Stimulated activated CD8-positive, alpha-beta memory T cell treated with anti-CD3 and anti-CD28 coated beads, Interleukin-12 subunit alpha, Interleukin-12 subunit beta, amount 100 ng/mL, for 4 hours (primary cell): ENCODE measurements around the gene TRIM46.

Source experiments
- DNase-seq: peaks from one replicate; pipeline ENCODE4 v3.0.0-alpha.2; 2020; ENCODE audit warnings: low read depth

Gene TRIM46, protein sequence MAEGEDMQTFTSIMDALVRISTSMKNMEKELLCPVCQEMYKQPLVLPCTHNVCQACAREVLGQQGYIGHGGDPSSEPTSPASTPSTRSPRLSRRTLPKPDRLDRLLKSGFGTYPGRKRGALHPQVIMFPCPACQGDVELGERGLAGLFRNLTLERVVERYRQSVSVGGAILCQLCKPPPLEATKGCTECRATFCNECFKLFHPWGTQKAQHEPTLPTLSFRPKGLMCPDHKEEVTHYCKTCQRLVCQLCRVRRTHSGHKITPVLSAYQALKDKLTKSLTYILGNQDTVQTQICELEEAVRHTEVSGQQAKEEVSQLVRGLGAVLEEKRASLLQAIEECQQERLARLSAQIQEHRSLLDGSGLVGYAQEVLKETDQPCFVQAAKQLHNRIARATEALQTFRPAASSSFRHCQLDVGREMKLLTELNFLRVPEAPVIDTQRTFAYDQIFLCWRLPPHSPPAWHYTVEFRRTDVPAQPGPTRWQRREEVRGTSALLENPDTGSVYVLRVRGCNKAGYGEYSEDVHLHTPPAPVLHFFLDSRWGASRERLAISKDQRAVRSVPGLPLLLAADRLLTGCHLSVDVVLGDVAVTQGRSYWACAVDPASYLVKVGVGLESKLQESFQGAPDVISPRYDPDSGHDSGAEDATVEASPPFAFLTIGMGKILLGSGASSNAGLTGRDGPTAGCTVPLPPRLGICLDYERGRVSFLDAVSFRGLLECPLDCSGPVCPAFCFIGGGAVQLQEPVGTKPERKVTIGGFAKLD

DNA sequence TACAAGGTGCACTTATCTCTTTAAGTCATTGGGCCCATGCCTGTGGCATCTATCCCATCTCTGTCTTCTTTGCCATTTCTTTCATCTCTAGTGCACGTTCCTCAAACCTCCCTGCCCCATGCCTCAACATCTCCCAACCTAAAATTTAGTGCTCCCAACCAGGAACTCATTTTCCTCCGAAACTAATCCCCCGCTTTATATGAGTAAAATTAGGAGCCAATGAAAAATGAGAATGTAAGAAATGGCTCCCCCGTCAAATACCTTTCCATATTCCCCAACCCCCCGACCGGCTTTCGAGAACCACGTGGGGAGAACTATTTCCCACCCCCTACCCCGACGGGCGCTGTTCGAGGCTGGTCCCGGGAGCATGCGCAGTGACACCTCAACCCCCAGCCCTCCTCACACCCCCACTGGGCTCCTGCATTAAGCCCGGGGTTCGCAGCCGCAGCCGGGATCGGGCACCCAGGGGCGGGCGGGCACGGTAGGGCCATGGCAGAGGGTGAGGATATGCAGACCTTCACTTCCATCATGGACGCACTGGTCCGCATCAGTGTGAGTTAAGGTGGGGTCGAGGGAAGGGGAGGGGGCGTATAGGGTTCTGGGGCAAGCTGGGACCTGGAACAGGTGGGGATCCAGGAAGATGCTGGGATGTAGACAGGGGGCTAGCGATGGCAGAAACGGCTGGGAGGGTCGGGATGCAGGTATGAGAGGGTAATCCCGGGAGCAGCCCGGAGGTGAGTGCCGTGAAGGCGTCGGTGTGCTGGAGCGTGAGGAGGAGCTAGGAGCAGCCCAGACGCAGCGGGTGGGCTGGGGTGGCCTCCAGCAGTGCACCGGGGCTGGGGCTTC, at the start of gene TRIM46:
TRIM46 (plus strand) TSS at position 372 of the 846 bp plus-strand sequence; CDS start at position 490, 118 bp downstream.
- DNase-seq, result peak; percentile 53

GRCh38 chr1:155124503-155125463, 48.9 kb upstream of the TRIM46 start:
- no peak for DNase-seq

GRCh38 chr1:155125511-155125945, 48.1 kb upstream of the TRIM46 start:
- no peak for DNase-seq

- no peak for DNase-seq
These were observed 47.6 kb upstream of the TRIM46 start for GRCh38 chr1:155125946-155126555.

DNA sequence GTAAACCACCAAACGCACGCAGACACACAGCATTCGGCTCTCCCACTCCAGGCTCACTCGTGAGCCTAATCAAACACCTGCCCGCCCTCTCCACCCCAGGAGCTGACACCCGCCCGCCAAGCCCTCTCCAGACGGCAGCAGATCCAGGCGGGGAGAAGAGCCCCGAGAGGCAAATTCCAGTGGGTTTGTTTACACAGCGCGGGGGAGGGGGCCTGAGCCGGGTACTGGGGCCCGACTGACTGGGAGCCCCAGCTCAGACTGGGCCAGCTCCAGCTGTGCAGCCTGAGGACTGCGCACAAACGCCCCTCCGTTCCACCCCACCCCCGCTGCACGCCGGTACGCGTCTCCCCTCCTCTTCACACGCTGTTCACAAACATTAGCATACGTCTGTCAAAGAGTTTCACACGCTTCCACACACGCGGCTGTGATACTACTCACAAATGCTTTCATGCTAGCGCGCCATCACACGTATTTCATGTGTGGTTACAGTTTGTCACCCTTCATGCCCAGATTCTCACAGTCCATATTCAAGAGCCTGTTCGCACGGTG, 47.0 kb upstream of the TRIM46 start:
- peak; percentile 22 for DNase-seq

- DNase-seq, result peak; percentile 34
These were observed 46.3 kb upstream of the TRIM46 start, which contains the start of gene EFNA1 for GRCh38 chr1:155127105-155127966. TSS of gene EFNA1 (plus strand) at chr1:155127876. CDS start at chr1:155127978, 102 bp downstream.

DNA sequence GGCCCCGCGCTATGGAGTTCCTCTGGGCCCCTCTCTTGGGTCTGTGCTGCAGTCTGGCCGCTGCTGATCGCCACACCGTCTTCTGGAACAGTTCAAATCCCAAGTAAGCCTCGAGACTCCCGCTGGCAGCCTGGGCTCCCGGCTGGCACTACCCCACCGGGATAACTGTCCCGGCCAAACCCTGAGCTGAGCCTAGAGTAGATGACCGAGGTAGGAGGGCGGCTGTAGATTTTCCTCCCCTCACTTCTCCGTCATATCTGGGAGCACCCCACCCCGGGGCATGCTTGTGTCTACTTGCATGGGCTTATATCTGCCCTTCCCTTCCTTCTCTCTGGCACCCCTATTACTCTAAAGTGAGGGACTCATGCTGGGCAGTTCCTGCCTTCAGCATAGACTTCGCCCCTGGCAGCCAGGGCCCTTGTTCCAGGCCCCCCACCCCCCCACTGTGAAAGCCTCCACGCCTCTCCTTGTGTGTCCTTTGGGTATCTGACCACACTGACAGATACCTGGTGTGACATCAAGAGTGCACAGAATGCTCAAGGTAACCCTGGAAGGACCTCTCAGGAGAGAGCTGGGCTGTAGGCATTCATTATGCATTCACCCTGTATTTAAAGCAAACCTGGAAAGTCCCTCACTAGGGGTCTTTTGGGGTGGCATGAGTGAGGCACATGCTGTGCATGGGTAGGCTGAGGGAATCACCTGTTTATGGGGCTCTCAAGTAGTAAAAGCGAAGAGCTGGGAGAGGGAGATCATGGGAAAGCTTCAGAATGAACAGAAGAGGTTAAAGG, 45.5 kb upstream of the TRIM46 start:
- DNase-seq, result no peak

DNA sequence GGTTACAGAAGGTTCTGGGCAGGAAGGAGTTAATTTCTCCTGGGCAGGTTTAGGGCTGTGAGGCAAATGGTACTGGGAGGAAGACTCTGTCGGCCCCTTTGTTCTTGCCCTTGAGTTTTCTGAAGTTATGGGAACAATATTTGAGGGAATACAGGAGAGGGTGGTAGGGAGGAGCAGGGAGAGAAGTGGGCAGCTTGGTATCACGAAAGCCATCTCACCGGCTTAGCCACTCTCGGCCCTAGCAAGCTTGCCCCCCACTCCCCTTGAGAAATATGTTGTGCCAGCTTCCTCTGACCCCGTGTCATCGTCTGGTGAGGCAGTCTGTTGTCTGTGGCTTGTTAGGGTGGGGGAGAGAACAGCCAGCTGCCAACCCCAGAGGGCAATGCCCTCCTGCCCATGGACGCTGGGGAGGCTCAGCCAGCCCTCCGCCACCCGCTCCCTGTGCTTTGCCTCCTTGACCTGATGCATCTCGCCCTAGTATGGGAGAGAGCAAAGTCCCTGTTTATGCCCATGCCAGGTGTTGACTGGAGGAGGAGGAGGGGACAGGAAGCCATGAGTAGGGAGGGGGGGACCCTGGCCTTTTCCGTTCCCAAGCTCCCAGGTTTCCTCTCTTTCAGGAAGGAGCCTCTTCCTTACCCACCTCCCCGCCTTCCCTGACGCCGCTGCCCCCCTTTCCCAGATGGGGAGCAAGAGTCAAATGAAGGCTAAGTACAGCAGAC, 44.7 kb upstream of the TRIM46 start:
- DNase-seq, result no peak

- no peak for DNase-seq
These were observed 43.2 kb upstream of the TRIM46 start for GRCh38 chr1:155130272-155131006.

- no peak for DNase-seq
These were observed 42.4 kb upstream of the TRIM46 start for GRCh38 chr1:155131285-155131684.

DNA sequence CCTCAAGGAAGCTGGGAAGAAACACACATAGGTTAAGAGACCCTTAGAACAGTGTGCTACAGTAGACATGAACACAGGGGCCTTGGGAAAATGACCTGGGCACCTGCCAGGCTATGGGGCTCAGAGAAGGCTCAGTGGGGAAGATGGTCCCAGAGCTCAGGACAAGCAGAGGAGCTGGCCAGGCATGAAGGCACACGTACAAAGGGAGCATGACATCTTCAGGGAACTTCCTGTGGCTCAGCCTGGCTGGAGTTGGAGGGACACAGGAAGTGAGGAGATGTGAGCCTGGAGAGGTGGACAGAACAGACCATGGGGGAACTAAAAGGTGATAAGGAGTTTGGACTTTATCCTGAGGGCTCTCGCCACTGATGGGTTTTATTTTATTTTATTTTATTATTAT, 41.8 kb upstream of the TRIM46 start:
- no peak for DNase-seq

DNA sequence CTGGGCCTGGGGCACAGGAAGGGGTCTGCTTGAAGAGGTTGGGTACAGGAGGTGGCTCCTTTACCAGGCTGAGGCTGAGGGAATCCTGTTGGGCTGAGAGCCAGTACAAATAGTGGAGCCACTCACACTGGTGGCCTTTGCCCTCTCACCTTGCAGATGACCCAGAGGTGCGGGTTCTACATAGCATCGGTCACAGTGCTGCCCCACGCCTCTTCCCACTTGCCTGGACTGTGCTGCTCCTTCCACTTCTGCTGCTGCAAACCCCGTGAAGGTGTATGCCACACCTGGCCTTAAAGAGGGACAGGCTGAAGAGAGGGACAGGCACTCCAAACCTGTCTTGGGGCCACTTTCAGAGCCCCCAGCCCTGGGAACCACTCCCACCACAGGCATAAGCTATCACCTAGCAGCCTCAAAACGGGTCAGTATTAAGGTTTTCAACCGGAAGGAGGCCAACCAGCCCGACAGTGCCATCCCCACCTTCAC, 39.8 kb upstream of the TRIM46 start:
- no peak for DNase-seq

DNA sequence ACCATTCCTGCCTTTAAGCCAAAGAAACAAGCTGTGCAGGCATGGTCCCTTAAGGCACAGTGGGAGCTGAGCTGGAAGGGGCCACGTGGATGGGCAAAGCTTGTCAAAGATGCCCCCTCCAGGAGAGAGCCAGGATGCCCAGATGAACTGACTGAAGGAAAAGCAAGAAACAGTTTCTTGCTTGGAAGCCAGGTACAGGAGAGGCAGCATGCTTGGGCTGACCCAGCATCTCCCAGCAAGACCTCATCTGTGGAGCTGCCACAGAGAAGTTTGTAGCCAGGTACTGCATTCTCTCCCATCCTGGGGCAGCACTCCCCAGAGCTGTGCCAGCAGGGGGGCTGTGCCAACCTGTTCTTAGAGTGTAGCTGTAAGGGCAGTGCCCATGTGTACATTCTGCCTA, 39.3 kb upstream of the TRIM46 start:
- DNase-seq, result no peak

DNA sequence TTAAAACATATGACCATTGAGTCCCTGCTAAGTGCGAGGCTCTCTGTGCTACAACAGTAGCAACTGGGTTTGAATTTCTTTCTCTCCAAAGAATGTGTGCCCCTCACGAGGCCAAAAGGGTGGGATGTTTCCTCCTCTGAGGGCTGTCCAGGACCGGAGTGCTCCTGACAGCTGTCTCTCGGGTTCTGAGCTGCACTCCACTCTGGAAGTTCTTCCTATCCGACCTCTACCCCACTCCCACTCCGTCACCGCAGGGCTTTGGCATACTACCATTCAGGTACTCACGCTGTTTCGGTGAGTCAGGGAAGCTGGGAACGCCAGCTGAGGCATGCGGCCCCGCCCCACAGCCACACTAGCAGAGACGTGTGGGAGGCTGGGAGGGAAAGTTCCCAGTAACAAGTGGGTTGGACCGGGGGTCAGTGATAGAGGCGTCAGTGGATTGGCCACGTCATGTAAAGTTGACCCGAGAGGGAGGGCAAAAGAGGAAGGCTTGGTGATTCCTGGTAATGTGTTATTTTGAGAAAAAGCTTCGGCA, 38.7 kb upstream of the TRIM46 start:
- DNase-seq, result peak; percentile 30

- DNase-seq, result peak; percentile 86
These were observed 38.1 kb upstream of the TRIM46 start, which contains the start of gene SLC50A1 for GRCh38 chr1:155135415-155136028. TSS of gene SLC50A1 (plus strand) at chr1:155135852. CDS start at chr1:155135912, 60 bp downstream.

DNA sequence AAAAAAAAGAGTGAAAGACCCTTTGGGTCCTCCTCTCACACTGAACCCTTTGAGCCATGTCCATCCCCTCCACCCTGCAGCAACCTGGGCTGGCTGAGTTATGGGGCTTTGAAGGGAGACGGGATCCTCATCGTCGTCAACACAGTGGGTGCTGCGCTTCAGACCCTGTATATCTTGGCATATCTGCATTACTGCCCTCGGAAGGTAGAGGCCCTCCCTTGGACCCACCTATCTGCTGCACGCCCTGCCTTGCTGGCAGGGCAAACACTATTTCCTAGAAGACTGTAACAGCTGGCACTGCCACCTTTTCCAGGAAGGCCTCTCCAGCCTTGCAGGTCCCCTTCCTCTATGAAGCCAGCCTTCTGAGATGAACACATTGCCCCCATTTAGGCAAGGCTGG, 36.9 kb upstream of the TRIM46 start:
- no peak for DNase-seq
